Forelimb muscle (tissue), 1 donor: ENCODE data around the gene IFT80. TPM values are rescaled to one million over a fixed set of nuclear protein-coding genes. Genes with fewer than 3 reads are reported as not detected.
"Not testable (repeated sequence)": the region's sequence is repeated elsewhere in the genome, so short reads cannot be mapped to it uniquely, and the experiment has no call there.

Source experiments
- DNase-seq: peaks from one replicate; pipeline ENCODE4 v3.0.0-alpha.2; 2013; ENCODE audit warnings: low read depth
- polyA plus RNA-seq: library from polyadenylated mRNA; unstranded; fragments of 120-200 nt; gene quantifications from one replicate; pipeline ENCODE4 v1.2.1, GENCODE V29; 2013; ENCODE audit not compliant: insufficient read length

Gene IFT80
- polyA plus RNA-seq, 1 donor, result 26.4 TPM

- DNase-seq, result no peak
Measured at GRCh38 chr3:160365869-160366522, 33.0 kb downstream of the IFT80 start.

- not testable (repeated sequence) for DNase-seq
Measured at GRCh38 chr3:160362896-160363295, 36.1 kb downstream of the IFT80 start.

GRCh38 chr3:160355826-160356225 is 43.2 kb downstream of the IFT80 start:
- no peak for DNase-seq

- no peak for DNase-seq
Measured at GRCh38 chr3:160346511-160346910, 52.5 kb downstream of the IFT80 start.

- DNase-seq, result peak; percentile 8
Measured at GRCh38 chr3:160343132-160343531, 55.9 kb downstream of the IFT80 start.

- no peak for DNase-seq
Measured at GRCh38 chr3:160340351-160340750, 58.7 kb downstream of the IFT80 start.

- no peak for DNase-seq
Measured at GRCh38 chr3:160331127-160331937, 67.7 kb downstream of the IFT80 start.

- DNase-seq, result no peak
Measured at GRCh38 chr3:160330690-160331089, 68.3 kb downstream of the IFT80 start.

- no peak for DNase-seq
Measured at GRCh38 chr3:160330109-160330508, 68.9 kb downstream of the IFT80 start.

GRCh38 chr3:160326286-160326685 is 72.7 kb downstream of the IFT80 start:
- not testable (repeated sequence) for DNase-seq

- DNase-seq, result not testable (repeated sequence)
Measured at GRCh38 chr3:160321821-160322220, 77.2 kb downstream of the IFT80 start.

- no peak for DNase-seq
Measured at GRCh38 chr3:160319322-160319721, 79.7 kb downstream of the IFT80 start.

- no peak for DNase-seq
Measured at GRCh38 chr3:160314995-160315394, 84.0 kb downstream of the IFT80 start.

- no peak for DNase-seq
Measured at GRCh38 chr3:160312014-160312624, 86.9 kb downstream of the IFT80 start.

GRCh38 chr3:160302806-160303205 is 96.2 kb downstream of the IFT80 start:
- no peak for DNase-seq

GRCh38 chr3:160296591-160296990 is 102.4 kb downstream of the IFT80 start:
- no peak for DNase-seq

- DNase-seq, result no peak
Measured at GRCh38 chr3:160291909-160292299, 107.1 kb downstream of the IFT80 start.

- DNase-seq, result no peak
Measured at GRCh38 chr3:160291290-160291908, 107.6 kb downstream of the IFT80 start.

GRCh38 chr3:160287666-160288065 is 111.4 kb downstream of the IFT80 start:
- no peak for DNase-seq

GRCh38 chr3:160286231-160286630 is 112.8 kb downstream of the IFT80 start:
- DNase-seq, result no peak

- DNase-seq, result no peak
Measured at GRCh38 chr3:160280836-160281235, 118.2 kb downstream of the IFT80 start.

GRCh38 chr3:160279657-160280056 is 119.4 kb downstream of the IFT80 start:
- no peak for DNase-seq
